ENCODE measurements around the gene C1orf87.
A peak's percentile ranks its signal among the peaks of the same experiment; 100 is the strongest.

DNA sequence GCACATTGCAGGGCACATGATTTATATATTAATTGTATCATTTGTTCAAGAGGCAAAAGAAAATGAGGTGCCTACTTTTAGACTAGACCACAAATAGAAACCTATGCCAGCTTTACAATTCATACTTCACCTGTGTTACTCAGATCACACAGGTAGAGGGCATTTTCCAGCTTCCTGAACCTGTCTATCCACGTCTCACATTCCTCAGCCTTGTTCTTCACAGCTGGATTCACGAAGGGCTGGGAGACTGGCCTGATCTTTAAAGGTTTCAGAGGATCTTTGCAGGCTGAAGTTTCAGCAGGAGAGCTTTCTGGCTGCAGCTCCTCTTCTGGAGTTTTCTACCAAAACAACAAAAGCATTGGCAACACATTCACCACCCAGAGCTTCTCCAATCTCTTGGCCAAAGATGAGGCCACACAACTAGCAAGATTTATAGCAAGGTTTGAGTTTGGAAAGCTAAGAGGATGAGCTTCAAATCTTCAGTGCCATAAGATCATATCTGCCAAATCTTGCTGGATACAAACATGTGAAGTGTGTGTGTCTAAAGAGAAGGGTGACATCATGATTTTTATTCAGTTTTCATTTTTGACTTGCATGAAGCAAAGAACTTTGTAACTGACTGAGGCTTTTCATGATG, 76.0 kb downstream of the C1orf87 start:
- TF ChIP-seq, protein P1, sequence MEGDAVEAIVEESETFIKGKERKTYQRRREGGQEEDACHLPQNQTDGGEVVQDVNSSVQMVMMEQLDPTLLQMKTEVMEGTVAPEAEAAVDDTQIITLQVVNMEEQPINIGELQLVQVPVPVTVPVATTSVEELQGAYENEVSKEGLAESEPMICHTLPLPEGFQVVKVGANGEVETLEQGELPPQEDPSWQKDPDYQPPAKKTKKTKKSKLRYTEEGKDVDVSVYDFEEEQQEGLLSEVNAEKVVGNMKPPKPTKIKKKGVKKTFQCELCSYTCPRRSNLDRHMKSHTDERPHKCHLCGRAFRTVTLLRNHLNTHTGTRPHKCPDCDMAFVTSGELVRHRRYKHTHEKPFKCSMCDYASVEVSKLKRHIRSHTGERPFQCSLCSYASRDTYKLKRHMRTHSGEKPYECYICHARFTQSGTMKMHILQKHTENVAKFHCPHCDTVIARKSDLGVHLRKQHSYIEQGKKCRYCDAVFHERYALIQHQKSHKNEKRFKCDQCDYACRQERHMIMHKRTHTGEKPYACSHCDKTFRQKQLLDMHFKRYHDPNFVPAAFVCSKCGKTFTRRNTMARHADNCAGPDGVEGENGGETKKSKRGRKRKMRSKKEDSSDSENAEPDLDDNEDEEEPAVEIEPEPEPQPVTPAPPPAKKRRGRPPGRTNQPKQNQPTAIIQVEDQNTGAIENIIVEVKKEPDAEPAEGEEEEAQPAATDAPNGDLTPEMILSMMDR (conservative IDR thresholded peaks at IDR 0.05) = peak; percentile 13
- no peak for TF ChIP-seq ZFX (IDR thresholded peaks at IDR 0.05)
